ENCODE measurements around the gene SCYGR4. TPM values are rescaled to one million over a fixed set of nuclear protein-coding genes. Genes with fewer than 3 reads are reported as not detected.
"Not testable (repeated sequence)": the region's sequence is repeated elsewhere in the genome, so short reads cannot be mapped to it uniquely, and the experiment has no call there.

SCYGR4 gene
- total RNA-seq, 4 donors from 2014 or later, result not detected

DNA sequence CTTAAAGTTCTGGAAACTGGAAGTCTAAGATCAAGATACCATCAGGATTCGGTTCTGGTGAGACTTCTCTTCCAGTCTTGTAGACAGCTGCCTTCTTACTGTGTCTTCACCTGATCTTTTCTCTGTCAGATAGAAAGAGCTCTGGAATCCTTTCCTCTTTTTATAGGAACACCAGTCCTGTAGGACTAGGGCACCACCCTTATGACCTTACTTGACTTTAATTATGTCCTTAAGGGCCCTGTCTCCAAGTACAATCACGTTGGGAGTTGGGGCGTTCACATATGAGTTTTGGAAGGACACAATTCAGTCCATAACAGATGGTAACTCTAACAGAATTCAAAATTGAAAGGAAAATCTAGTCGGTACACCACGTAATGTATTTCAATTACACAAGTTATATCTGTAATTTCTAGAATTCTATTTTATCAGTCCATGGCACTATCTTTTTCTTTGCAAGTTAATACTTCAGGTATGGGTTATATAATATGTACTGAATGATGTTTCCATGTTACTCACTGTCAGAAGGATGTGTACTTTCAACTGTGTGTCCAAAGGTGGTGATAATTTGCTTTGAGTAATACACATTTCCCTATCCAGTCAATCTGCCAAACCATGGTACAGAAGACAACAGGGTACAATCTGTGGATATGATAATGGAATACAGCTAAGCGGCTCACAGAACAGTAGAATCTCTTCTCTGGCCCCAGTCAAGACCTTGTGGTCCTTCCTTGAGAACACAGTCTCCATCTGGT is 48.1 kb downstream of the SCYGR4 start:
- Histone ChIP-seq H3K27ac (no peak overlapping the region), H3K27me3 (no peaks in the 10 kb centered on the region), H3K36me3 (no peaks in the 10 kb centered on the region), H3K9me3 (no peaks in the 10 kb centered on the region), H3K4me1 (no peaks in the 10 kb centered on the region), H3K4me3 (no peak overlapping the region)
- intact Hi-C loops (cut with DNase I; ENCODE audit: low total_unique reads), result no loop called here
- DNase-seq, result no peak
- no peak for TF ChIP-seq POLR2A (IDR thresholded peaks at IDR 0.05)
- TF ChIP-seq, protein P1, sequence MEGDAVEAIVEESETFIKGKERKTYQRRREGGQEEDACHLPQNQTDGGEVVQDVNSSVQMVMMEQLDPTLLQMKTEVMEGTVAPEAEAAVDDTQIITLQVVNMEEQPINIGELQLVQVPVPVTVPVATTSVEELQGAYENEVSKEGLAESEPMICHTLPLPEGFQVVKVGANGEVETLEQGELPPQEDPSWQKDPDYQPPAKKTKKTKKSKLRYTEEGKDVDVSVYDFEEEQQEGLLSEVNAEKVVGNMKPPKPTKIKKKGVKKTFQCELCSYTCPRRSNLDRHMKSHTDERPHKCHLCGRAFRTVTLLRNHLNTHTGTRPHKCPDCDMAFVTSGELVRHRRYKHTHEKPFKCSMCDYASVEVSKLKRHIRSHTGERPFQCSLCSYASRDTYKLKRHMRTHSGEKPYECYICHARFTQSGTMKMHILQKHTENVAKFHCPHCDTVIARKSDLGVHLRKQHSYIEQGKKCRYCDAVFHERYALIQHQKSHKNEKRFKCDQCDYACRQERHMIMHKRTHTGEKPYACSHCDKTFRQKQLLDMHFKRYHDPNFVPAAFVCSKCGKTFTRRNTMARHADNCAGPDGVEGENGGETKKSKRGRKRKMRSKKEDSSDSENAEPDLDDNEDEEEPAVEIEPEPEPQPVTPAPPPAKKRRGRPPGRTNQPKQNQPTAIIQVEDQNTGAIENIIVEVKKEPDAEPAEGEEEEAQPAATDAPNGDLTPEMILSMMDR (IDR thresholded peaks at IDR 0.05), result no peak

DNA sequence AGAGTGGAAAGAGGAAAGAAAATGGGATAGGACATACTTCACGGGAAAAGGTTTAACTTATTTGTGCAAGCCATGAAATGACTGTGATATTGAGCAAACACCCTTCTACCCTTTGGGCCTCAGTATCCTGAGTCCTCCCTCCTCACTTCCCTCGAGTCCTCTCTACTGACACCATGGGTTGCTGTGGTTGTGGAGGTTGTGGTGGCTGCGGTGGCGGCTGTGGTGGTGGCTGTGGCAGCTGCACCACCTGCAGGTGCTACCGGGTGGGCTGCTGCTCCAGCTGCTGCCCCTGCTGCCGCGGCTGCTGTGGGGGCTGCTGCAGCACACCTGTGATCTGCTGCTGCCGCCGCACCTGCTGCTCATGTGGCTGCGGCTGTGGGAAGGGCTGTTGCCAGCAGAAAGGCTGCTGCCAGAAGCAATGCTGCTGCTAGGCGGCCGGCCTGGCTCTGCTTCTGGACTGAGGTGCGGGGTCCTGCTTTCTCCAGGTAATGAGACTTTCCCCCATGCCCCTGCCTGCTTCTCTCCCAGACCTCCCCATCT is 49.4 kb downstream of the SCYGR4 start, which contains the start of gene SCYGR5:
Gene SCYGR5 (plus strand): TSS at position 174 of the 540 bp plus-strand sequence. CDS start 0 bp downstream, at position 174.
- H3K4me1 ChIP-seq; H3K36me3 ChIP-seq; DNase-seq; H3K4me3 ChIP-seq; H3K27ac ChIP-seq; H3K9me3 ChIP-seq; H3K27me3 ChIP-seq; intact Hi-C loops (cut with DNase I; ENCODE audit: low total_unique reads): not testable (repeated sequence)

Other genes starting within 250 kb of the SCYGR4 start
- gene TM4SF20, start 238.2 kb upstream of the SCYGR4 start, total RNA-seq, result not detected
- gene SCYGR1, start 229.5 kb upstream of the SCYGR4 start, total RNA-seq, result not detected
- 10 to 100 TPM; 17.6 to 60.4 (median 29.9) TPM for gene AGFG1, start 145.3 kb upstream of the SCYGR4 start, total RNA-seq
- gene SCYGR2, start 18.6 kb upstream of the SCYGR4 start, total RNA-seq, result not detected
- not detected for gene SCYGR3, start 2.7 kb upstream of the SCYGR4 start, total RNA-seq
- not detected for gene SCYGR5, start 49.3 kb downstream of the SCYGR4 start, total RNA-seq
- 1 to 10 TPM in 2 of 4 donors, under 1 TPM in 2; 0.51 to 4.8 (median 1.5) TPM for gene SLC19A3, start 100.5 kb downstream of the SCYGR4 start, total RNA-seq
- not detected for gene SCYGR6, start 107.3 kb downstream of the SCYGR4 start, total RNA-seq
- gene SCYGR7, start 110.8 kb downstream of the SCYGR4 start, total RNA-seq, result not detected
- gene SCYGR8, start 128.4 kb downstream of the SCYGR4 start, total RNA-seq, result not detected
- not detected for gene CCL20, start 196.3 kb downstream of the SCYGR4 start, total RNA-seq